HG02678 (cell line): ENCODE measurements around the gene ZNF22.

ENCODE experiments used
- ATAC-seq: cut with Tn5 transposase; IDR thresholded peaks from one replicate; pipeline ENCODE4 v1.9.1; 2021; ENCODE audit warnings: mild to moderate bottlenecking, moderate library complexity; ENCODE audit not compliant: unreplicated experiment

ZNF22 gene

GRCh38 chr10:45000752-45001380 lies at the start of gene ZNF22:
Gene ZNF22 (plus strand): TSS chr10:45000923. CDS start chr10:45003369, 2,446 bp downstream.
- ATAC-seq: peak; percentile 70

GRCh38 chr10:44951576-44952226 lies 49.0 kb upstream of the ZNF22 start:
- no peak for ATAC-seq

GRCh38 chr10:44952779-44953231 lies 47.9 kb upstream of the ZNF22 start:
- no peak for ATAC-seq

DNA sequence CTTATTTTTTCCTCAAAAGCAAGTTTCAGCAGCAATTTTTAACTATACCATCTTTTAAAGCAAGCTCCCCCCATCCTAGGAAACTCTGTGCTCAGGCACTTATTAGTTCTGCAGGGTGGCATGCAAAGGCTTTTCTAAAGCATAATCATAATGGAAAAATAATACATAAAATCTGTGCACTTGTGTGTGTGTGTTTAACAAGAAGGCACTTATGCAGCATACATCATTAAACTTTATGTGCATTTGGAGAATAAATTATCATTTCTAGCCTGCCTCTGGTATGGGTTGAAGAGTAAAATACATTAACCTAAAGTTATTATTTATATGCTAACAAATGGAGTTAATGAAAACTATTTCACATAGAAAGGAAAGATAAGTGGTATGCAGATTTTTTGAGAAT lies 46.7 kb upstream of the ZNF22 start:
- no peak for ATAC-seq

DNA sequence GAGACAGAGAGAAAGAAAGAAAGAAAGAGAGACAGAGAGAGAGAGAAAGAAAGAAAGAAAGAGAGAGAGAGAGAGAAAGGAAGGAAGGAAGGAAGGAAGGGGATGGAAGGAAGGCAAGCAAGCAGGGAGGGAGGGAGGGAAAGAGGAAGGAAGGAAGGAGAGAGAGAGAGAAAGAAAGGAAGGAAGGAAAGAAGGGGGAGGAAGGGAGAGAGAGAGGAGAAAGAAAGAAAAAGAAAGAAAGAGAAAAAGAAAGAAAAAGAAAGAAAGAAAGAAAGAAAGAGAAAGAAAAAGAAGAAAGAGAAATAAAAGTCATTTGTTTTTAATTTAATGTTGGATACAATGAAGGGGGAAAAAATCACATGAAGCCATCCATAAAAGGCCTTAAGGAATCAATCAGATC lies 45.8 kb upstream of the ZNF22 start:
- no peak for ATAC-seq

DNA sequence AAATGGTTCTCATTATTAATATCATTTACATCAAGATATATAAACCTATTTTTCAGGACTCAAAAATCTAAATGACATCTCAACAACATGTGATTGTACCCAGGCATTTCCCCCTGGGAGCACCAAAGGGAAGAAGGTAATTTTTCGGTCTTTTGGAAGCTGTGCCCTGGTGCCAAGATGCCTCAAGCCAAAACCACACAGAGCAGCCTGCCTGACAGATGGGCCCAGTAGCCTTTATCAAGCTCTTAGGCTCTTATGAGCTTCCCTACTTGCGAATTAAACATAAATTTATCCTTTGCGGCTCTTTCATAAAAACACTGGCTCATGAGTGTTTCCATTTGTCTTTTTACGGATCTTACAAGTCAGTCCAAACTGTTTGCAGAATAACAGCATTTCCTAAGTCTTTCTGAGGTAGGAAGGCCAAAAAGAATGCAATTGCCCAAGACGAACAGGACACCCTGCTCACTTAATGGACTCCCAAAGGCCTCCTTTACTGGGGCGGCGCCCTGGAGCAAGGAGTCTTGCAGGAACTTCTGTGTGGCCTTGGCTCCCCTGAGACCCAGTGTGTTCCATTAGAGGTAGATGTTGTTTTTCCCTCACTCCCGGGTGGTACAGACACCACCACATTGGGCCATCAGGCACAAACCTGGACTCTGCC lies 45.2 kb upstream of the ZNF22 start:
- no peak for ATAC-seq

DNA sequence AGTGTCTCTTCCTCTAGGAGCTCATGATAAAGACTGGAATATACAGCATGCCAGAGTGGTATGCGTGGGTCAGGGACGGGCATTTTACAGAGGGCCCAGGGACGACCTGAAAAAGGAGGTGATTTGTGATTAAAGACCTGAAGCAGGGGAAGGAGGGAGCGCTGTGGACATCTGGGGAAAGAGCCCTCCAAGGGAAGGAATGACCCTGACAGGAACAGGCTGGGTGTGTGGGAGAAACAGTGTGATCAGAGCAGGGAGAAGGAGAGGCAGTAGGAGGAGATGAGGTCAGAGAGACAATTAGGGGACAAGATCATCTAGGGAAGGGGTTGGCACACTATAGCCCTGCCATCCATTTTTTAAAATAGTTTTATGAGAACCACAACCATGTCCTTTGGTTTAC lies 44.5 kb upstream of the ZNF22 start:
- no peak for ATAC-seq

DNA sequence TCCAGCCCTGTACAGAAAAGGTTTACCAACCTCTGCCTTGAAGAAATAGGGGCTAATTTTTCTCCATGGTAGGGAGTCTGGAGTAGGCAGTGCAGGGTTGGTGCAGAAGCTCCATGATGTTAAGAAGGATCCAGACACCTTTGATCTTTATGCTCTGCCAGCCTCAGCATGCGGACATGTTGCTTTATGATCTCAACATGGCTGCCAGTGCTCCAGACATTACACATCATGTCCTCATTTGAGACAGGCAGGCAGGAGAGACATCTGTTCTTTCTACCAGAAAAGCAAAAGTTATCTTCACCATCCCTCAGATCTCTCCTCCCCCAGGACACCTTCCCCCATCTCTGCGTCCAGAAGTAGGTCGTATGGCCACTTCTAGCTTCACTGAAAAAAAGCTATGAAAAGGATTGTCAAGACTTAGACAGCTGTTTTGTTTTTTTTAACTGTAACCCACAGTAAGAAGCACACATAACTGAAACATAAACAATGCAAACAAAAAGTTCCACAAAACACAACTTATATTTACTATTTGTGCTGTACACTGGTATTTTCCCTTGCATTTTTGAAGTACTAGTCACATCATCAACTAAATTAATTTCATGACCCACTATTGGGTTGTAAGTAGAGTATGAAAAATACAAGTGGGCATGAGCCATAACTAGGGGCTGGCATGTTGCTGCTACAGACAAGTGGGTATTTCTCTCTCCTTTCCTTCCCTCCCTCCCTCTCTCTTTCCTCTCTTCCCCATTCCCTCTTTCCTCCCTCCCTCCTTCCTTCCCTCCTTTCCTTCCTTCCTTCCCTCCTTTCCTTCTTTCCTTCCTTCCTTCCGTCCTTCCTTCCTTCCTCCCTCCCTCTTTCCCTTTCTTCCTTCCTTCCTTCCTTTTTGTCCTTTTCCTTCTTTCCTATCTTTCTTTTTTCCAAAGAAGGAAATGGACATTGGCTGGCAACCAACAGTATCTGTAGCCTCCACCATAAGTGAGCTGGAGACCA lies 43.7 kb upstream of the ZNF22 start:
- no peak for ATAC-seq

DNA sequence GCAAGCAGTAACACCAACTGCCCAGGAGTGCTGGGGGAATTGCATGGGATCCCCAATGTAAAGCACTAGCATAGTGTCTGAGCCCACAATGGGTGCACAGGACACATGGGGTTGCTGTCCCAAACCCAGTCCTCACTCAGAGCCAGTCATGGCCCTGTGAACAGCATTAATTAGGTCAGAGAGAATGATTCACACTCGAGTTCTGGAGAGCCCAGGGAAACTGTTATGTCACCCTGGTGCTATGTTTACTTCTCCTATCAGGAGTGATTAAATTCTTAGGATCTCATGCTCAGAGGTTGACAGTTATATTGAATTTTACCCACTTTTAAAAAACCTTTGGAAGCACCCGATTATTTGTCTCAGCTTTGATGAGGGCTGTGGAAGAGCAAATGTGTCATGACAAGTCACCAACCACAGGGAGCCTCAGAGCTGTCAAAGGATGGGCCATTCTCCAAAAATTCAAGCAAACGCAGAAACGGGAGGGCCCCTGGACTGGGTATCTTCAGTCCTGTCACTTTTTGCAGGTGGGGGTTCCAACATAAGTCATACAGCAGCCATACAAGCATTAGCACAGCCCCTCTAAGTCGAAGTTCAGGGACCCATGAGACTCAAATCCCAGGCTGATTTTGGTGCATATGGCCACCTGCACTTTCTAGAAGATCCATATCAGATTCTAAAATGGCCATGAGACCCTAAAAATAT lies 42.4 kb upstream of the ZNF22 start:
- ATAC-seq: no peak

DNA sequence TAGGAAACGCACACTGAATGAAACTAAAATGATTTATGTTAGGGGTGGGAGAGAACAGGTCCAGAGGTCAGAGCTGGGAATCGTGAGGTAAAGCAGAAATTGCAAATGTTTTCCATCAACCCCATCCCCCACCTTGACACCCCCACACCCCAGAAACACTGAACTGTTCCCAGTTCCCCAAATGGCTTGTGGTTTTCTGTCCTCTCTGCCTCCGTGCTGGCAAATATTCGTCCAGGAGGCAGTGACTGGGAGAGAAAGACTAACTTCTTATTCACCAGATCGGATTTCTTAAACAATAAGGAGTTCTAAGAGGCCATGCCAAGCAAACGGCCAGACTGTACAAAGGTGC lies 41.9 kb upstream of the ZNF22 start:
- no peak for ATAC-seq

GRCh38 chr10:44959247-44960087 lies 41.3 kb upstream of the ZNF22 start, which contains the start of gene RASSF4:
Gene RASSF4 (plus strand): TSS chr10:44959802. CDS start chr10:44970203, 10,401 bp downstream.
- ATAC-seq: peak; percentile 94

GRCh38 chr10:44960088-44960460 lies 40.6 kb upstream of the ZNF22 start:
- no peak for ATAC-seq

GRCh38 chr10:44960482-44961229 lies 40.1 kb upstream of the ZNF22 start:
- ATAC-seq: no peak

DNA sequence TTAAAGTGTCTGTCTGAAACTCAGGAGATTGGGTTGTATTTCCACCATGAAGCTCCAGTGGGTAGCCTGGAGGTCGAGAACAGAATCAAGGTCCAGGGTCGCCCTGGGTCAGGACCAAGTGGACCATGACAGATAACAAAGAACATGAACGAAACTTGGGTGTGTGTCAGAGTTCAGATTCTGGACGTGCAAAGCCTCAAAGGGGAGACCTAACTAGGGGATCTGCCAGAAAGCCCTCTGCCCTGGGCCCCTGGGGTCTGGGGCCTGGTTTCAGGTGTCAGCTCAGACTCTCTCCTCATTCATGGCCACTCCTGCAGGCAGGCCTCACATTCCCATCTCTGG lies 39.5 kb upstream of the ZNF22 start:
- no peak for ATAC-seq

- no peak for ATAC-seq
Observed at GRCh38 chr10:44961931-44962750, 38.6 kb upstream of the ZNF22 start.

DNA sequence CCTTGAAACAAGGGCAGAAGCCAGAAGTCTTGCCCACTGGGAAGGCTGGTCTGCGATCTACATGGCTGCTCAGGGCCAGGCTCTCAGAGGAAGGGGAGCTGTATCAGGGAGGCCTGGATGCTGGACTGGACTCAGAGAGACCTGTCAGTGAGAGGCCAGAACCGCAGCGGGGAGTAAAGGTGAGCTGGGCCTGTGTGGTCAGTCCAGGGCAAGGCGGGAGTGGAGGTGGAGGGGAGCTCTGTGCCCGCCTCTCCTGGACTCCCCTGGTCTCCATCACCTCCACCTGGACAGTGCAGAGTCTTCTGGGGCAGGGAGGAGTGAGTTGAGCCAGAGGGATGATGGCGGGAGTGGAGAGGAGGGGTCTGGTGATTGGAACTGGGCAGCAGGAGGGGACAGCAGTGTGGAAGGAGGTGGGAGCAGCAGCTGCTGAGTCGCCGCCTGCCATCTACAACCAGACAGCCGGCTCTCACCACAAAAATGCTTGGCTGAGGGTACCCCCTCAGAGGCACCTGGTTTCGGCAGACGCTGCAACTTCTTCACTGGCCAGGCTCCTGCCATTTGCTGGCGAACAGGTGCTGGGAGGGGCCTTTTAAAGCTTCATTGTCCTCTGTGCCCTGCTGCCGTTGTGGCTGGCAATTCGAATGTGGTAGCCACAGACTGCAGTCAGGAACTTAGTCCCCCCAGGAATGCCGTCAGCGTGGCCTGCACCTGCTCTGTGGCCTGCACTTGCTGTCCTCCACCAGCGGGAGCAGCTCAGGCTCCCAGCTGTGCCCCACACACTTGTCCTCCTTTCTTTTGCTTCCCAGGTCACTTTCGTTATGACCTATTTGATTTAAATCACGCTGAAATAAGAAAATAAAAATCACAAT lies 37.6 kb upstream of the ZNF22 start:
- no peak for ATAC-seq
